HTERT RPE-1 (cell line): ENCODE results near the gene SESN2.

Experiments
- in situ Hi-C: fragments of 300-500 bp; cut with MboI; formaldehyde crosslinking; loops from 4 replicates; pipeline ENCODE4 v1.14.3; 2020; ENCODE audit warnings: low sequenced_read_pairs

Gene SESN2, protein sequence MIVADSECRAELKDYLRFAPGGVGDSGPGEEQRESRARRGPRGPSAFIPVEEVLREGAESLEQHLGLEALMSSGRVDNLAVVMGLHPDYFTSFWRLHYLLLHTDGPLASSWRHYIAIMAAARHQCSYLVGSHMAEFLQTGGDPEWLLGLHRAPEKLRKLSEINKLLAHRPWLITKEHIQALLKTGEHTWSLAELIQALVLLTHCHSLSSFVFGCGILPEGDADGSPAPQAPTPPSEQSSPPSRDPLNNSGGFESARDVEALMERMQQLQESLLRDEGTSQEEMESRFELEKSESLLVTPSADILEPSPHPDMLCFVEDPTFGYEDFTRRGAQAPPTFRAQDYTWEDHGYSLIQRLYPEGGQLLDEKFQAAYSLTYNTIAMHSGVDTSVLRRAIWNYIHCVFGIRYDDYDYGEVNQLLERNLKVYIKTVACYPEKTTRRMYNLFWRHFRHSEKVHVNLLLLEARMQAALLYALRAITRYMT

DNA sequence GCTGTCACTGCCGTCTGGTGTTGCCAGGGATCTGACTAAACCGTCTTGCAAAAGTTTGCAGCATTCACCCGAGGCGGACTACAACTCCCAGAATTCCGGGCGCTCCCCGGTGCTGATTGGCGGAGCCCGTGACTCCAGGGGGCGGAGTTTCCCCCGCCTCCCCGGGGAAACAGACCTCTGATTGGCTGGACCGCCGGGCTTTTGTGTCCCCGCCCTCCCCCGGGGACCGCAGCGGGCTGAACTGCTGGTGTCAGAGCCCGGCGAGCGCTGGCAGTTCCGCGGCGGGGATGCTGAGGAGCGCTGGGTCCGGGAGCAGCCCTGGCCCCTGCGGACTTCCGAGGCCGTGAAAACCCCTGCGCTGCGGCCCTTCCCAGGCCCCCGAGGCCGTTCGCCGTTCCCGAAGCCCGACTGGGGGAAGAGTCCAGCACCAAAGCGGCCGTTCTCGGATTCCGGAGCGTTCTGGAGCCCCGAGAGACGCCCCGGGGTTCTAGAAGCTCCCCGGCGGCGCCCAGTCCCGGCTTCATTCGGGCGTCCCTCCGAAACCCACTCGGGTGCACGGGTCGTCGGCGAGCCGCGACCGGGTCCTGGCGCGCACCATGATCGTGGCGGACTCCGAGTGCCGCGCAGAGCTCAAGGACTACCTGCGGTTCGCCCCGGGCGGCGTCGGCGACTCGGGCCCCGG, at the start of gene SESN2:
Gene SESN2, plus strand, starts transcription at position 267 of the 682 bp plus-strand sequence. Its CDS starts 330 bp downstream, at position 597.
- in situ Hi-C loops, result no loop called here

DNA sequence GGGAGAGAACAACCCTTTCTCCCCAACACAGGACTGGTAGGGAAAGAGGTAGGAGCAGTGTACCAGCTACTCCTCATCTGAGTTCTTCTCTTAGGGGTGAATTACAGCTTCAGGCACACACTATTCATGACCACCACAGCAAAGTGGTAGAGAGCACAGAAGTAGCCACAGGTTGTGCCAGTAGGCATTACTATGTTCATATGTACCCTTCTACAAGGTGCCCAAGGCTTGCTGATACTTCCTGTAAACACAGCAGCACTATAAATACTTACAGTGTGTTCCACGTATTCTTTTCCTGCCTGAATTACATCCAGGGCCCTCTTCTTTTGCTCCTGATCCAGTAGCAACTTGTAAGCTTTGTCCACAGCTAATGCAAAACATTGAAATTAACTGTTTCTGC, 49.6 kb upstream of the SESN2 start:
- in situ Hi-C loops, result no loop called here

DNA sequence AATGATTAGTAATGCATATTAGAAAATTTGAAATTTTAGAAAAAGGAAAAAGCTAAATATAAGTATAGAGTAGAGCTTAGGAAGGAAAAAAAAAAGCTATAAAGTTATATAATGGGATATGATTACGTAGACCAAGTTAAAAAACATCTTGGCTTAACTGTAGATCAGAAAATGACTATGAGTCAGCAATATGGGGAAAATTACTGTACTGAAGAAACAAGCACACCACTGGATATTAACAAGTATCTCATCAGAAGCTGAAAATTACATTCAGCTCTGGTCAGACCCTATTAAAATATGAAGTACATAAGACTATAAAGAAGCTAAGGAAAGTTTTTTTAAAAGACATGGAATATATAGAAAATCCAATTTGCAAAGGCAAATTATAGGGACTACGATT, 46.0 kb upstream of the SESN2 start:
- in situ Hi-C loops, result no loop called here

DNA sequence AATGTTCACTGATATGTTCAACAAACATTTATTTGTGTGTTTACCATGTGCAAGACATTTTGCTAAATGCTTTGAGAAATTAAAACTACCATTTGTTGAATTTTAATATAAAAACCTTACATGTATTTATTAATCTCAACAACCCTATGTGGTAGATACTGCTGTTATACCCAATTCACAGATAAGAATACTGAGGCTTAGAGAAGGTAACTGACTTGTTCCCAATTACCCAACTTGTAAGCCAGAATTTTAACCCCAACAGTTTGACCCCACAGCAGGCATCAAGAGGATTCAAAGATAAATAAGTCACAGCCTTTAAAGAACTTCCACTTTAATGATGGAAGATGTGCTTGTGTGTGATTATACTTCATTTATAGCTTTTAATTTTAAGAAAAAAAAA, 30.2 kb upstream of the SESN2 start:
- in situ Hi-C loops, result no loop called here

DNA sequence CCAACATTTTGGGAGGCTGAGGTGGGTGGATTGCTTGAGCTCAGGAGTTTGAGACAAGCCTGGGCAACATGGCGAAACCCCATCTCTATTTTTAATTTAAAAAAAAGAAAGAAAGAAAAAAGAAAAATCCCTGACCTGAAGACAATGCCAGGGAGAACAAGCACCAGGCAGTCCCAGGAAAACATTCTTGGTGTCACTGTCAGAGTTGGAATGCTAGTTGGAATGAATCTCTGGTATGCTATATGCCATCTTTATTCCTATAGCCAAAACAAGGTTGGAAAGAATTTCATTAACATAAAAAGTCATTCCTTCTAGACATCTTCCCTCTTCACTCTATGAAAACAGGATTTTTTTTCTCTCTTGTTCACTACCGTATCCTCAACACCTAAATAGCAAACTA, 29.3 kb upstream of the SESN2 start:
- in situ Hi-C loops, result no loop called here

DNA sequence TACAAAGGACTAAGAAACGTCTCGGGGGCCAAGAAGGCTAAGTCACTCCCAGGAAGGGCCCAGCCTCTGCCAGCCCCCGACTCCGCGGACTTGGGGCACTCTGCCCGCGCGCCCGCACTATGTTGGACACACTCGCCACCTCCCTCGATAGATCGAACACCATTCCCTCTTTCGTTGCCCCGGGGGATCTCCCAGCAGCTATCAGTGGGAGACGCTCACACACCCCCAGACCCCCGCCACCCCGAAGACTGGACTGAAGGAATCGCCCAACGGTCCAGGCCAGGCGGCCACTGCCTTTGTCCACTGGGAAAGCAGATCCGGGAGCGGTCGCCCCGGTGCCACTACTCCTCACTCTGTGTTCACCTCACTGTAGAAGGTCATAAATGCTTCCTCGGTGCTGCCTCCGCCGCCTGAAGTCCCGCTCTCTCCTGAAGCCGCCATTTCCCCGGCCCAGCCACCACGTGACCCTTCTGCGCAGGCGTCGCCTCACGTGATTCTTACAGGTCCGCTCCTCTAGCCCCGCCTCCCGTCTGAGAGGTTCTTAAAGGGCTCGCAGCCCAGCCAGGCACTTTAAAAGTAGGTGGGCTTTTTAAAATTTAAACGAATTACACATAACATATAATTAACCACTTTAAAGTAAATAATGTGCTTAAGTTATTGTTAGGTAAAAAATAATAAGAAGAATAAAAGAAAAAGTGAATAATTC, 26.6 kb upstream of the SESN2 start, which contains the start of gene DNAJC8:
Gene DNAJC8, minus strand, starts transcription at position 472 of the 706 bp plus-strand sequence. Its CDS starts 31 bp downstream, at position 441.
- in situ Hi-C loops, result no loop called here

DNA sequence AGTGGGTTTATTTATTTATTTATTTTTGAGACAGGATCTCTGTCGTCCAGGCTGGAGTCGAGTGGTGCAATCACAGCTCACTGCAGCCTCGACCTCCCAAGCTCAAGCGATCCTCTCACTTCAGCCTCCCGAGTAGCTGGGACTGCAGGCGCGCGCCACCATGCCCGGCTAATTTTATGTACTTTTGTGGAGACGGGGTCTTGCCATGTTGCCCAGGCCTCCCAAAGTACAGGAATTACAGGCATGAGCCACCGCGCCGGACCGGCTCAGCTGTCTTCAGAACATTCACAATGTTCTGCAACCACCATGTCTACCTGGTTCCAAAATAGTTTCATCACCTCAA, 26.1 kb upstream of the SESN2 start:
- in situ Hi-C loops, result no loop called here

DNA sequence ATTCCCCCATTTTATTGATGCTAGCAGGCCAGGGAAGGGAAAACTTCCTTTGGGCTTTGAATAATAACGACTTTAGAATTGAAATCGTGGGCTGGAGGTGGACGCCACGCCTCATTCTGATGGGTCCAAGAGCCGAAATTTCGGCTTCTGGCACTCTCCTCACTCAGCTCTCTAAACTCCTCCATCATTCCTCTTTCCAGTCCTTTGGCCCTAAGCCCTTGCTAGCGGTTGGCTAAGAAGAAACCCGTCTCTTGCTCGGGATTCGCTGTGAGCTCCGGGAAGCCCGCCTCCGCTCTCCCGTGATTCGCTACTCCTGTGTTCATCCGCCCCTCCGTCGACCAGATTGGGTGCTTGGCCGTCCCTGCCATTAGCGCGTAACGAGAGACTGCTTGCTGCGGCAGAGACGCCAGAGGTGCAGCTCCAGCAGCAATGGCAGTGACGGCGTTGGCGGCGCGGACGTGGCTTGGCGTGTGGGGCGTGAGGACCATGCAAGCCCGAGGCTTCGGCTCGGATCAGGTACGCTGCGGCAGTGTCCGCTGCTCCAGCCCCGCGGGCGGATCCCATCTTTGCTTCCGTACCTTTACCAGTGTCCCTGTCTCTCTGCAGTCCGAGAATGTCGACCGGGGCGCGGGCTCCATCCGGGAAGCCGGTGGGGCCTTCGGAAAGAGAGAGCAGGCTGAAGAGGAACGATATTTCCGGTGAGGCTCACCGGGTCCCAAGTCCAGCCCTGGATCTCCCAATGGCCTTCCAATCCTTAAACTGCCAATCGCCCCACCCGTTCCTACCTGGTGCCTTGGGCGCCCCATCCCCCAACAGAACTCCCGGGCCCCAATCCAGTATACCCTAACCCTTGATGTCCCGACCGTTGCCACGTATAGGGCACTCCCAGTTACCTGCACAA, 23.3 kb upstream of the SESN2 start, which contains the start of gene ATP5IF1:
Gene ATP5IF1, plus strand, starts transcription at position 370 of the 901 bp plus-strand sequence. Its CDS starts 60 bp downstream, at position 430.
- in situ Hi-C loops, result no loop called here

DNA sequence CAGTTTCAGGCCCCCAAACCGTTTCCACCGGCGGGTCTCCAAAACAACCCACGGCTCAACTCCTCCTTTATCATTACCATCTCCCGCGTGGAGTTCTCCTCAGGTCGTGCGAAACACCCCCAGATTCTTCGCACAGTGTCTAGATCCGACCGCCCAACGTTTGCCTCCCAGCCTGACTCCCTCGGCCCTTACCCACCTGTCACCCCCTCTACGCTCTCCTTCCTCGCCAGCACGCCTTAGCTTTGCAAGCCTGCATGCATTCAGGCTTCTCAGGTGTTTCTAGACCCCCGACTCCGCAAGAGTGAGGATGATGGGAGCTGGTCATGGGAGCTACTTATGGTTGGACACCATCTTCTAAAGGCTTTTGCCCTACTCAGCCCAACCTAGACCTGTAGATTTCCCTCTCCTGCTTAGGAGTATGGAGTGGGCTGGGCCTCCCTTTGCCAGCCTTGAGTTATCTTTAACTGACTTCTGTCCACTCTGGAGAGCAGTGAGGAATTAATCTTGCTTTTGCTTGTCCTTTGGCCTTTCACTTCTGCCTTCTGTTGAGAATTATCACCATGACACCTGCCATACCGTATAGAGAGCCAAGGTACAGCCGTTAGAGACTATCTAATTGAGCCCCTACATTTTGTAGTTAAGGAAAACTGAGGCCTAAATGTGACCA, 22.5 kb upstream of the SESN2 start:
- in situ Hi-C loops, result no loop called here

DNA sequence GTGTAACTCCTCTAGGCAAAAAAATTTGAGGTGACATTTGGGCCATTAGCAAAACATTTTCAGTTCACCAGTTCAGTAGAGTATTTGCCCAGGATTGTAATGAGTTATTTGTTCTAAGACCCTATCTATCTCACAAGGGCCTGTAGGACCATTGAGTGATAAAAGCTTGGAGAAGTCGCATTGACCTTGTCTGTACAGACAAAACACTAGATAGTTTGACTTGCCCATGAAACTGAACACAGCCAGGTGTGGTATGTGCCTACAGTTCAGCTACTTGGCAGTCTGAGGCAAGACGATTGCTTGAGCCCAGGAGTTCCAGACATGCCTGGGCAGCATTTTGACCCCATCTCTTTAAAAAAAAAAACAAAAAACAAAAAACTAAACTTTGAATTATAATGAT, 20.3 kb upstream of the SESN2 start:
- in situ Hi-C loops, result no loop called here

DNA sequence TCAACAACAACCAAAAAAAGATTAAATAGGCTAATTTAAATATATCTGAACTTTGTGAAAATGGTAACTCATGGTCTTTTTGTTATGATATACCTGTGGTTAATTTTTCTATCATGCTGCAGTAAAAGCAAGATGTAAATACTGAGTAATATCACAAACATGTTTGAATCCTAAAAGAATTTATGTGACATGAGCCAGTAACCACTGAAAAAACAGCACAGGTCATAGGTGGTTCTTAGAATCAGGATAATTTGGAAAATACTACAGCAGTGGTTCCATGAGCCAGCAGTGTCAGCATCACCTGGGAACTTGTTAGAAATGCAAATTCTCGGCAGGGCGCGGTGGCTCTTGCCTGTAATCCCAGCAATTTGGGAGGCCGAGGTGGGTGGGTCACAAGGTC, 19.3 kb upstream of the SESN2 start:
- in situ Hi-C loops, result no loop called here

DNA sequence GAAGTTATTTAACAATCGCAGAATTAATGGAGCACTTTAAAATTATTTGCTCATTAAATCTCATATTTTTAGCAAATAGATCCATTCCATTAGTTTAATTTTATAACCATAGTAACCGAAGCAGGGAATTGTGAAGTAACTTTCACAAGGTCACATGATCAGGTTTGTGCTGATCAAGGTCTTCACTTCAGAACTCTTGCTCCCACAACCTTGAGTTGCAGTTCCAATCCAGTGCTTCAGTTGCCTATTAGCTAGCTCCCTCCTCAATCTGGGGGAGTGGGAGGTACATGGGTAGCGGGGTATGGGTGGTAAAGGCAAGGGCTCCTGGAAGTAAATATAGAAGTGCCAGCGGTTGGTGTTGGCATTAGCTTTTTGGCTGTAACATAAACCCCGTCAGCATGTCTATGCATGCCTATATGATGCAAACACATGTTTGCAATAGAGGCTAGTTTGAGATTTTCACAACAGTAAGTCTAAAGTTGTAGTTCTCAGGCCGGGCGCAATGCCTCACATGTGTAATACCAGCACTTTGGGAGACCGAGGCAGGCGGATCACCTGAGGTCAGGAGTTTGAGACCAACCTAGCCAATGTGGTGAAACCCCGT, 17.6 kb upstream of the SESN2 start:
- in situ Hi-C loops, result no loop called here

DNA sequence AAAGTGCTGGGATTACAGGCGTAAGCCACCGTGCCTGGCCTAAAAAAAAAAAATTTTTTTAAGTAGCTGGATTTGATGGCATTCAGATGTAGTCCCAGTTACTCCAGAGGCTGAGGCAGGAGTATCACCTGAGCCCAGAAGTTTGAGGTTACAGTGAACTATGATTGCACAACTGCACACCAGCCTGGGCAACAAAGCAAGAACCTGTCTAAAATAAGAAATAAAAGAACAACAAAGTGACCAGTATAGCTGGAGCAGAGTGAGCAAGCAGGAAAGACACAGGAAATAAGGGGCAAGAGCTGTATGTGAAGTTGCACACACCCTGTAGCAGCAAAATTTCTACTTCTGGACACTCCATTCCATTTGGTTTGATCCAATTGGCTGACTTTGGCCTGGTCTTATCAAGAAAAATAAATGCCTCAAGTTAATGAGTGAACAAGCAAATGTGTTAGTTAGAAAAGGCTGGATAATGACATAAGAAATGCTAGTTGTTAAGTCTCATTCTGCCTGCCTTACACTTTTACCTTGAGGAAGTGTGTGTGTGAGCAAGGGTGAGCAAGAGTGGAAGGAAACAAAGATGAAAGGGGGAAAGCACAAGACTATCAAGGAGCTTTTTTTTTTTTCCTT, 15.5 kb upstream of the SESN2 start:
- in situ Hi-C loops, result no loop called here

DNA sequence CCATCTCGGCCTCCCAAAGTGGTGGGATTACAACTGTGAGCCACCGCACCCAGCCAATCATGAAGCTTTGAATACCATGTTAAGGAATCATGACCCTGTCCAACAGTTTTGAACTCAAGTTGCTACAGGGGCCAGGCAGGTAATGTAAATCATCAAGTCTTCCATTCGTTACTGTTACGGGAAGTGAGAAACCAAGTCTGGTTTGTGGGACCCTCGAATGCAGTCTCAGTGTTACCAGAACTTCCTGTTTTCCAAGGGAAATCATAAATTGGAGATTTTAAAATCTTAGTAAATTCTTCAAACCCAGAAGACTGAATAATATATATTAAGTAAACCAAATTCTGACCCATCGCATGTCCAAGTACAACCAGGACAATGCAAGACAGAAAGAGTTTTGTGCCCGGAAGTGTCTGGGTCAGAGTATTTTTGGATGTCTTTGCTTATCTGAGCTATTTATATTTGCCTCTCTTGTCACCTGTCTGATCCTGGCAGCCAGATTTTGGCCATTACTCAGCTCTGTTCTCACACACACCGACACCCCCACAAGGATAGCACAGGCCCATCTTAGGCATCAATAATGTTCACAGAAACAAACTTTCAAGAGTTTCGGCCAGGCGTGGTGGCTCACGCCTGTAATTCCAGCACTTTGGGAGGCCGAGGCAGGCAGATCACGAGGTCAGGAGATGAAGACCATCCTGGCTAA, 14.6 kb upstream of the SESN2 start:
- in situ Hi-C loops, result no loop called here

DNA sequence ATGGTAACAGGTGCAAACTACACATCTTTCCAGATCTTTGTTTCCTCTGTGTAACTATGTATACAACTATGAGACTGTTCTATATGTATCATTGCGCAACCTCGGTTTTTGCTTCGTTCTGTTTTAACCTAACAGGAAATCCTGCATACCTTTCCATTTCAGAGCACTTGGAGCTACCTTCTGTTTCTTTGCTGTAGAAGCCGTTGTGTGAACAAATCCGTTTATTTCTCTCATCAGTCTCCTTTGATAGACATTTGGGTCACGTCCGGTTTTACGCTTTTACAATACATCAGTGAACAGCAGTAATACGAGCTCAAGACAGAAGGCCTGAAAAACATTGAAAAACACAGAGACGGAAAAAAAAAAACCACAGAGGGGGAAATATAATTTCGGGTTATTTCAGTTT, 12.9 kb upstream of the SESN2 start:
- in situ Hi-C loops, result no loop called here

DNA sequence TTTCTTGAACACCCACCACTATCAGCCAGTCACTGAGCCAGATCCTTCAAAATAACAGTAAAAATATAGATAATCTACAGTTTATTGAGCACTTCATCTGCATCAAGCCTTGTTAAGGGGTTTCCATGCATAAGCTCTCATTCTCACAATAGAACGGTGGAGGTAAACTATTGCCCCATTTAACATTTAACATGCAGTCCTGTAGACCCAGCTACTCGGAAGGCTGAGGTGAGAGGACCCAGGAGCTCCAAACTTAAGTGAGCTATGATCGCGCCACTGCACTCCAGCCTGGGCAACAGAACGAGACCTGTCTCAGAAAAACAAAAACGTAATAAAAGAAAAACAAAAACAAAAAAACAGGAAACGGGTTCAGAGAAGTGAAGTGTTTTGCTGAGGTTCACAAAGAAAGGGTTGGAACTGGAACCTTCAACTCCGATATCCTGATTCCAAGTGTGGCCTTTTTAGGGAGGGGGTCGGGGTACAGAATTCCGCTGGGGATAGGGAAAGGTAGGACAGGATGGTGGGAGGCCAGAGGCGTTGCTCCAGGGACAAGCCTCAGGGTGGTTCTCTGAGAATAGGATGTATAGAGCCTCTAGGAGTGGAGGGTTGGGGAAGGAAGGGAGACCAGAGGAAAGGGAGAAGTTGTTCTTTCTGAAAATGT, 11.6 kb upstream of the SESN2 start:
- in situ Hi-C loops, result no loop called here

DNA sequence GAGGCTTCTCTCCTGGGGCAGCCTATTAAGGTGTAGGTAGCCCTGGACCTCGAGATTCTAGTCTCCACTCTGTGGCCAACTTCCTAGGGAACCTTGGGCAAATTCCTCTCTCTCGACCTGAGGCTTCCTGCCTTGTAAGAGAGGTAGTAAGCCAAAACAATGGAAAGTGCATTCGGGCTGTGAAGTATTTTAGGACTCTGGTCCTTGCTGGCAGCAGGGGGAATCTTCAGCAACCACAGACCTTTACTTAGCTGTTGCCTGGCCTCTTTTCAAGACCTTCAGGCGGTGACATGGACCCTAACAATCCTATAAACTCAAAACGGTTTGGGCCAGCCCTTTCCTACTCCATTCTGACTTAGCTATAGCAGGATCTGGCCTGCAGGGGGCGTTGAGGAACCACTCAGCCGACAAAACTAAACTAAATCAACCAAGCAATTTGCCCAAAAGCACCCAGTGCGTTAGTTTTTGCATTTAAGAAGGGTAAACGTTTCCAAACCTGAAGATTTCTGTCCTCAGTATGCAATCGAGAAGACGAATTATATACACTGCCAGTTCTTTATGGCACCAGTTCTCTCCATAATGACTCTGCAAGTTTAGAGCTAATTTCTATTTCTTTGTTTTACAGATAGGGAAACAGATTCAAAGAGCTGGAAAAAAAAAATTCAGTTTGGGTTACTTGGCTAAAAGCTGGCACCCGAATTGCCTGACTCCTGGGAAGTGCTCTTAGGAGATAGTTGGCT, 10.9 kb upstream of the SESN2 start:
- in situ Hi-C loops, result no loop called here
